Erythroblast (primary cell): ENCODE results near the gene MAPK1.
A peak's percentile ranks its signal among the peaks of the same experiment; 100 is the strongest.
"Not testable (repeated sequence)": the region's sequence is repeated elsewhere in the genome, so short reads cannot be mapped to it uniquely, and the experiment has no call there.

Experiments
- DNase-seq, 2 experiments: peaks; one replicate each; lab custom pipeline; 2025; lab: John Stamatoyannopoulos, UW
- GATA1 ChIP-seq: IDR thresholded peaks from 2 replicates; pipeline ENCODE4 v1.6.1; 2011; ENCODE audit warnings: low read depth, mild to moderate bottlenecking, control low read depth, low read length, moderate library complexity
- POLR2A ChIP-seq: IDR thresholded peaks from 2 replicates; pipeline ENCODE4 v1.6.1; 2011; ENCODE audit warnings: mild to moderate bottlenecking, low read length

Gene MAPK1

DNA sequence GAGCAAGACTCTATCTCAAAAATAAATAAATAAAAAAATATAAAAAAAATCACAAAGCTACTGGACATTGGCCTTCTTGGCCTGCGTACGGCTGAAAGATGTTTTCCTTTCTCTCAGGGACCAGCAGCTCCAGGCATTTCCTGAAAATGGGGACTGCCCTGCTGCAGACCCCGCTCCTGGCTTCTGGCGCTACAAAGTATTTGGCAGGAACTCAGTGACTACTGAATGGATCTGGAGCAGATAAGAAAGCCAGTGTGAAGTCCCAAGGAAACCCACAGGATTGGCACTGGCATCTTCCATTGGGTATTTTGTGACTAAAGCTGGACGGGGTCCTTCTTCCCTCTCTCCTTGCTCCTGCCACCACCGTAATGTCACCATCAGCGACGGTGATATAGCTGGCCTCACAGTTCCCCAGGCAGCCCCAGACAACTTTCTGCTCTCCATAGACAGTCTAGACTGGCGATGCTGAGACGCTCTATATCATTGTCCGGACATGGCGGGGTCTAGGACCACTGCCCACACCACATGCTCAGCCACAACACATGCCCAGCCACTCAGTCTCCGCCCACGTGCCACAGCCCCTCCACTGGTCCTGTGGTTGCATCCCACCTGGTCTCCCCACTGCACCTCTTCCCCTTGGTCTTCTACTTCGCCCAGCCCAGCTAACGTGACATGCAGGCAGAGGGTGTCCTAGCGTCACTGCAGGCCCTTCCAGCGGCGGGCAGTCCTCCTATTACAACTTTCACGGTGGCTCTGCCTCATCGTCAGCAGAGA lies 109.2 kb downstream of the MAPK1 start:
- TF ChIP-seq GATA1 (no peak), POLR2A (no peak)
- DNase-seq, result no peak

DNA sequence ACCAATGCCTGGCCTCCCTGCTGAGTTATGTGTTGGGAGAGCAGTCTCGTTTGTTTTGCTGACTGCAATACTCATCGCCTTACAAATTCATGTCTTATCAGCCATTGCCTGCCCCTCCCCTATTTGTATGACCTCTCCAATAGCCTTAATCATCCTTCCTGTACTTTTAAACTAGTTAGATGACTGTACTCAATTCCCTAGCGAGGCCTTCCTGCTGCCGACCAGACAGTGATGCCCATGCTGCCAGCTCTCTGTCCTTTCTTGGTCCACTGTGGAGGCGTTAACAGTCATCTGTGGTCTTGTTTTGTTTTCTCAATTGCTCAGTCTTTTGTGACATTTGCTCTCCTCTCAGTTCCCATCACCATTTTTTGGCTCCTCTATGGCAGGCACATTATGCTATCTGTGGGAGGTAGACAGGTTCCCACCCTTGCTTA lies 111.6 kb downstream of the MAPK1 start:
- DNase-seq, result peak; percentile 73 to 77

DNA sequence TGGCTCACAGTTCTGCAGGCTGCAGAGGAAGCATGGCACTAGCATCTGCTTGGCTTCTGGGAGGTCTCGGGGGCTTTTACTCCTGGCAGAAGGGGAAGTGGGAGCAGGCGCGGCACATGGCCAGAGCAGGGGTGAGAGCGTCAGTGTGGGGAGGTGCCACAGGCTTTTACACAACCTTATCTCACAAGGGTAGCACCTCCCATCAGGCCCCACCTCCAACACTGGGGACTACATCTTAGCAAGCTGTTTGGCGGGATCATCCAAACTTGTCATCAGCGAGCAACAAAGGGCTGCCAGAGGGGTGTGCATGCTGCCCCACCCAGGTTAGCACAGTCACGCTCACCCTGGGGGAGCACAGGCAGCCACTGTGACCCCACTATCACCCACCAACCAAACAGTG lies 112.9 kb downstream of the MAPK1 start:
- peak; percentile 90 to 92 for DNase-seq

More for the DNA sequence above, 111.6 kb downstream of the MAPK1 start:
- TF ChIP-seq GATA1, result no peak
- TF ChIP-seq POLR2A, result no peak

DNA sequence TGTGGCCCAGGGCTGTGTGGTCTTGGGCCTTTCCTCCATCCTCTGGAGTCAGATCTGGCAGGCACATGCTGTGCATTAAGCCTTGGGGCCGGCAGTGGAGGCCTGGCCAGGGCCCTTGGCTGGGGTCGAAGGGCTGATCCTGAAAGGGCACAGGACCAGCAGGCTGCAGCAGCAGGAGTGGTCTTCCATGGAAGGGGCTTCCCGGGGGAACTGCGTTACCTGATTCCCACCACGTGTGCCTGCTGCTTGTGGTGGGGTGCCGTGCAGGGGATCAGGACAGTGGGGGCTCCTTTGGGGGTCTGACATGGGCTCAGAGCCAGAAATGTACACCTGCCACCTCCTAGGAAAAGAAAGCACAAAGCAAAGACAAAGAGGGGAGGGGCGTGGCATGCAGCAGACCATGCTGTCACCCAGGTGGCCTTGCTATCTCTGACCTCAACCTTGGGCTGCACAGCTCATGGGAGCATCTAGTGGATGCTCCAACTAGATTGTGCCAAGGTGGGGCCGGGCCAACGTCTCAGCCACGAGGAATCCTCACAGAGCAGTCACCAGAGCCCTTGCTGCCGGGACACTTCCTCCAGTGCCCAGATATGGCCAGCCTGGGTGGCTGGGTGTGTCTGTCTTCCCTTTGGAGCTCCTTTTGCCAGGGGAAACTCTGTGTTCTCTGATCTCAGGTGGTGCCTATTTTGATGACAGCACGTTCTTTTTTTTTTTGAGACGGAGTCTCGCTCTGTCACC lies 113.9 kb downstream of the MAPK1 start:
- peak in 1 of 2 experiments; percentile 58 for DNase-seq
- TF ChIP-seq POLR2A (no peak), GATA1 (no peak)

More for the DNA sequence above, 112.9 kb downstream of the MAPK1 start:
- TF ChIP-seq GATA1, result no peak
- TF ChIP-seq POLR2A, result no peak

DNA sequence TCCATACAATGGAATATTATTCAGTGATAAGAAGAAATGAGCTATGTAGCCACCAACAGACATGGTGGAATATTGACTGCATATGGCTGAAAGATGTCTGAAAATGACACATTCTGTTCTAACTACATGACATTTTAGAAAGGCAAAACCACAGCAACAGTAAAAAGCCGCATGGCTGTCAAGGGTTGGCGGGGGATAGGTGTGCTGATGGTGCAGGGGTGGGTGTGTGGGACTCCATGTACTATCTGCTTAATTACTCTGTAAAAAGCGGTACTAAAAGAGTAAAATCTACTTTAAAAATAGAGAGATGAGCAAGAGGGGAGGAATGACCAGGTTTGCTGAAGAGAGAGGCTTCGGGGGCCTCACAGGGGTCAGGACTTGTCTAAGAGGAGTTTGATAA lies 115.2 kb downstream of the MAPK1 start:
- no peak for DNase-seq
- TF ChIP-seq POLR2A, result no peak
- TF ChIP-seq GATA1, result no peak

DNA sequence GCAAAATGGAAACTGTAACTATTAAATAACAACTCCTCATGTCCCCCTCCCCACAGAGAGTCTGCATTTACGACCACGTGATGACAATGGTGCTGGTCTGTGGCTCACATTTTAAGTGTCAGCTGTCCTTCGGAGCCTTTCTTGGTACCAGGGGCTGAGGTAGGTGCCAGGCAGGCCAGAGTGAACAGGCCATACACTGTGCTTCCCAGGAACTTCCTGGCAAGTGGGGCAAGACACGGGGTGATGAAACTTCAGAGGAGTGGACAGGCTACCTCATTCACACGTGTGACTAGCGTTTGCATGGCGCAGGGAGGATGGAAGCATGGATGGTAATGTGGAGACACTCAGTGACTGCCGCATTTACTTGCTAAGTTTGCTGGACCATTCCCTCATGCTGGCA lies 121.5 kb downstream of the MAPK1 start:
- no peak for TF ChIP-seq POLR2A
- TF ChIP-seq GATA1, result no peak
- no peak for DNase-seq

DNA sequence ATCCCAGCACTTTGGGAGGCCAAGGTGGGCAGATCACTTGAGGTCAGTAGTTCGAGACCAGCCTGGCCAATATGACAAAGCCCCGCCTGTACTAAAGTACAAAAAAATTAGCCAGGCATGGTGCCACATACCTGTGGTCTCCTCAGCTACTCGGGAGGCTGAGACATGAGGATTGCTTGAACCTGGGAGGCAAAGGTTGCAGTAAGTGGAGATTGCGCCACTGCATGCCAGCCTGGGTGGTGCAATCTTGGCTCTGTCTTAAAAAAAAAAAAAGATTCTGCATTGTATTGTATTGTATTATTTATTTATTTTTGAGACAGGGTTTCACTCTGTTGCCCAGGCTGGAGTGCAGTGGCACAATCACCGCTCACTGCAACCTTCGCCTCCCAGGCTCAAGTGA lies 122.5 kb downstream of the MAPK1 start:
- not testable (repeated sequence) for DNase-seq

DNA sequence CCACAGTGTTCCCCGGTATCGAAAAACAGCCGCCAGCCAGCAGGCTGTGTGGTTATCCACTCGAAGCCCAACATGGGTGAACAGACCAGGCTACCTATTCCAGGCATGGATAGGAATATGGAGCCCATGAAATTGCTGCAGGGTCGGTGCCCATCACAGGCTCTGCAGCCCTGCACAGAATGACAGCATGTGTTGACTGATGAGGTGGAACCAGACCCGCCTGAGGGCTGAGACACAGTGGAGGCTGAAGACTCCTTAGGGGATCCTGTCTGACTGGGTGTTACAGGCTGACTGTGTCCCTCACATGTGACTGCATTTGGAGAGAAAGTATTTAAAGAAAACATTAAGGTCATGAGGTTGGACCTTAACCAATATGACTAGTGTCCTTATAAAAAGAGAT lies 125.7 kb downstream of the MAPK1 start:
- TF ChIP-seq GATA1, result no peak
- no peak for TF ChIP-seq POLR2A
- no peak for DNase-seq

DNA sequence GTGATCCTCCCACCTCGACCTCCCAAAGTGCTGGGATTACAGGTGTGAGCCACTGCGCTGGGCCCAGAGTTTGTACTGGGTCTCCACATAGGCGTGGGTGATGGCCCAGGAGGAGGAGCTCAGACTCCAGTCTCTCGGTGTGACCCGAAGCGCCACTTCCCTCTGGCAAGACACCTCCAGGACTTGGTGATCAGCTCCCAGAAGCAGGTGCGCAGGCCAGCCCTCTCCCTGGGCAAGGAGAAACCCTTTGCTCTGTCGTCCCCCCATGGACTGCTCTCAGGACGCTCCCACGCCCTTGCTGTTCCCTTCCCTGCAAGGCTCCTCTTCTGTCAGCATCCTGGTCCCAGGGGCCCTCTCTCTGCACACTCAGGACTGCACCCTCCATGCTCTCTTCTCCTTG lies 126.4 kb downstream of the MAPK1 start:
- TF ChIP-seq POLR2A (no peak), GATA1 (no peak)
- DNase-seq, result no peak

DNA sequence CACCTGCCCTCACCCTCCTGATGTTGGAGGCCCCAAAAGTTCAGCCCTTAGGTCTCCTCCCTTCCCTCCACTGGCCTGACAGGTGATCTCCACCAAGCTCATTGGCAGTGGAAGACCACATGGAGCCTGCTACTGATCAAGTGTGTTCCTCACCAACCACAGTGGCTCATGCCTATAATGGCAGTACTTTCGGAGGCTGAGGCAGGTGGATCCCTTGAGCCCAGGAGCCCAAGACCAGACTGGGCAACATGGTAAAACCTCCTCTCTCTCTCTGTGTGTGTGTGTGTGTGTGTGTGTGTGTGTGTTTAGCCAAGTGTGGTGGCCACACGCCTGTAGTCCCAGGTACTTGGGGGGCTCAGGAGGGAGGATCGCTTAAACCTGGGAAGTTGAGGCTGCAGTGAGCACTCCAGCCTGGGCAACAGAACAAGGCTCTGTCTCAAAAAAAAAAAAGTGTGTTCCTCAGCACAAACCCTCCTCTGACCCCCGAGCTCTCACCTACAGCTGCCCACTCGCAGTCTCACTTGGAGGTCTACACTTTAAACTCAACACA lies 127.5 kb downstream of the MAPK1 start:
- DNase-seq, result no peak
- TF ChIP-seq POLR2A, result no peak

DNA sequence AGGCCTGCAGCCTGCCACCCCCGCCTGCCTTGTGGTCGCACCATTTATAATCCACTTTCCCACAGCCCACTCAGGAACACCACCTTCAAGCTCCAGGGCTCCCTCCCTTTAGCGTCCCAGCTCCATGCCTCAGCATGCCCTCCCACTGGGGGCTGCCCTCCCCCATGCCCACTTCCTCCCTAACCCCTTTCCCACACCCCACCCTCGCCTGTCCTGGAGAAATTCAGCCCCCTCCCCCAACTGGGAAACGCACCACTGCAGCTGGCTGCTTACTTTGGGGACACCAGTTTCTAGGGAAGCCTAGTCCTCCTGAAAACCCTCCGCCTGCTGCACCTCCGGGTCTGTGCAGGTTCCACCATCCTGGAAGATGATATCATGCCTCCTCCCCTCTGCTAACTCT lies 128.5 kb downstream of the MAPK1 start:
- TF ChIP-seq GATA1, result no peak
- no peak for TF ChIP-seq POLR2A
- DNase-seq, result no peak

DNA sequence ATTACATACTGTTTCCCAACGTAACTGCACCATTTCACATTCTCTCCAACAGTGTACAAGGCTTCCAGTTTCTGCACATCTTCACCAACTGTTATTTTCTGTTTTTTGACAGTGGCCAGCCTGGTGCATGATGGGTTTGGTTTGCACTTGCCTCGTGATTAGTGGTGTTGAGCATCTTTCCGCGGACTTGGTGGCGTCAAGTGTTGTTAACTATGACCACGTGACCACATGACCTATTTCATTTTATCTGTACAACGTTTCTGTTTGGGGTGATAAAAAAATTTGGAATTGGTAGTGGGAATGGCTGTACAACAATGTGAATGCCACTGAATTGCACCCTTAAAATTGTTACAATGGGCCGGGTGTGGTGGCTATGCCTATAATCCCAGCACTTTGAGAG lies 129.4 kb downstream of the MAPK1 start:
- TF ChIP-seq GATA1, result no peak
- no peak for TF ChIP-seq POLR2A
- DNase-seq, result no peak

DNA sequence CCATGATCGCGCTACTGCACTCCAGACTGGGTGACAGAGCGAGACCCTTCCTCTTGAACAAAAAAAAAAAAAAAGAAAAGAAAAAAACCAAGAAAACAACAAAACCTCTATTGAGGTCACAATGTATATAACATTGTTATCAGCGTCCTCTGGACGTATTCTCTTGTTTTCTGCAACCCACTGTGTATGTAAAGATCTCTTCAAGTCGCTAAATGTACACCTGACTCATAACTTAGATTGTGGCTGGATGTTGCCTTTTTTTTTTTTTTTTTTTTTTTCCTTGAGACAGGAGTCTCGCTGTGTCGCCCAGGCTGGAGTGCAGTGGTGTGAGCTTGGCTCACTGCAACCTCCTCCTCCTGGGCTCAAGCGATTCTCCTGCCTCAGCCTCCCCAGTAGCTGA lies 130.5 kb downstream of the MAPK1 start:
- DNase-seq, result no peak
- no peak for TF ChIP-seq POLR2A

DNA sequence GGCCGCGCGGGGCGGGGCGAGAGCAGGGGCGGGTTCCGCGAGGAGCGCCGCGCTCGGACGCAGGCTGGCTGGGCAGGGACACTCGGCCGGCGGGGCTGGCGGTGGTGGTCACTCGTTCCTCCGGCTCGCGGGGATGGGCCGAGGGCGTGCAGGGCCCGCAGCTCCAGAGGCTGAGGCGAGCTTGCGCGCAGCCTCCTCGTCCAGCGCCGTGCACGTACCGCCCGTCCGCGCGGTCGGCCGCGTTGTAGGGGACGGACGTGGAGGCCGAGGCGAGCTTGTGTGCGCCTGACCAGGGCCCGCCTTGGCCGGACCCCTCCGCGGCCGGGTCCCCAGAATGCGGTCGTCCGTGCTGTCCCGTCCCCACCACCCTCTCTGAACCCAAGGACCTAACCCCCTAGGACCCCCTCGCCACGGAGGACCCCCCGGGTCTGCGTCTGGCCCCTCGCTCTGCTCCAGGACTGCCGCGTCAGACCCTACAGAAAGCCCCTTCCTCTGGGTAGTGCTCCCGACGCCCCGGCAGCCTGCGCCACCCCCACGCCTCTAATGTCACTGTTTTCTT lies 131.3 kb downstream of the MAPK1 start:
- DNase-seq, result no peak
- no peak for TF ChIP-seq GATA1
